Thyroid gland (tissue), 4 donors: ENCODE results near the gene PARD3B. TPM values are rescaled to one million over a fixed set of nuclear protein-coding genes. Genes with fewer than 3 reads are reported as not detected.
A peak's percentile ranks its signal among the peaks of the same experiment; 100 is the strongest.

Experiments
- DNase-seq, 2 donors: peaks; one replicate each; pipeline ENCODE4 v3.0.0-alpha.2; 2019
- H3K27ac ChIP-seq, 3 donors: fragments of 200-600 bp; sonication (generic); 1 replicate in 2 of 3; 2 replicates in 1 of 3; pipeline ENCODE4 v1.5.1; 2016 to 2019; ENCODE audit warnings: mild to moderate bottlenecking in 1 of 3, moderate library complexity in 1 of 3
- H3K27me3 ChIP-seq: fragments of 200-600 bp; sonication (generic); one replicate; pipeline ENCODE4 v1.5.1; 2019
- H3K36me3 ChIP-seq, 2 donors: fragments of 200-600 bp; sonication (generic); one replicate each; pipeline ENCODE4 v1.5.1; 2016 to 2019
- H3K4me1 ChIP-seq, 2 donors: fragments of 200-600 bp; sonication (generic); one replicate each; pipeline ENCODE4 v1.5.1; 2017 to 2019
- H3K4me3 ChIP-seq, 3 donors: fragments of 200-600 bp; sonication (generic); replicated peaks in 1 of 3; 1 replicate in 2 of 3; 2 replicates in 1 of 3; pipeline ENCODE4 v1.5.1; 2016; ENCODE audit warnings: mild to moderate bottlenecking in 1 of 3
- H3K9me3 ChIP-seq: fragments of 200-600 bp; sonication (generic); one replicate; pipeline ENCODE4 v1.5.1; 2017
- CTCF ChIP-seq, 6 experiments: fragments of 200-600 bp in 3 of 6; fragments of 450-650 bp in 3 of 6; sonication (generic) in 3 of 6; IDR thresholded peaks; one replicate each; pipeline ENCODE4 v1.5.1; 2016 to 2019; ENCODE audit warnings: antibody characterized with exemption in 6 of 6, mild to moderate bottlenecking in 2 of 6, inconsistent platforms in 1 of 6, moderate library complexity in 1 of 6
- POLR2A ChIP-seq, 2 donors: fragments of 450-650 bp; IDR thresholded peaks; one replicate each; pipeline ENCODE4 v1.6.1; 2017; ENCODE audit warnings: antibody characterized with exemption in 2 of 2, mild to moderate bottlenecking in 2 of 2, moderate library complexity in 1 of 2
- WGBS, 2 donors: methylation state at CpG; one replicate each; pipeline ENCODE4 v1.1.5; 2017; 5-methylcytosine and 5-hydroxymethylcytosine counted together
- intact Hi-C: fragments of 100-400 bp; cut with DNase I; formaldehyde crosslinking; loops from one replicate; pipeline ENCODE4 v1.15.1; 2023
- total RNA-seq, 4 donors: library from RNA; depleted of rRNA; stranded (reverse); fragments of >200 nt; gene quantifications; one replicate each; pipeline ENCODE4 v1.2.3, GENCODE V29; 2016

The PARD3B gene
- total RNA-seq, 4 donors from 2014 or later, result 27.0 to 43.4 (median 34.6) TPM

- H3K4me1 ChIP-seq, result no peaks in the 10 kb centered on the region
- no peaks in the 10 kb centered on the region for H3K27me3 ChIP-seq
- H3K27ac ChIP-seq, result no peak overlapping the region
- intact Hi-C loops, result no loop called here
- H3K36me3 ChIP-seq, result no peaks in the 10 kb centered on the region
- DNase-seq, result no peak
- WGBS, 2 donors, result 77% methylated on average over 6 of the region's 6 CpGs
- TF ChIP-seq CTCF (IDR thresholded peaks at IDR 0.05) (no peak), POLR2A (IDR thresholded peaks at IDR 0.05) (no peak)
- H3K9me3 ChIP-seq, result no peaks in the 10 kb centered on the region
- no peak overlapping the region for H3K4me3 ChIP-seq
These were observed 315.0 kb downstream of the PARD3B start for GRCh38 chr2:204860274-204860673.

- DNase-seq, result no peak
- intact Hi-C loops, result no loop called here
- whole genome bisulfite sequencing, 2 donors, result 95 to 98% methylated on average over 7 of the region's 7 CpGs
These were observed 317.5 kb downstream of the PARD3B start for GRCh38 chr2:204862809-204863208.

GRCh38 chr2:204863336-204863735, 318.1 kb downstream of the PARD3B start:
- Histone ChIP-seq H3K36me3 (no peaks in the 10 kb centered on the region), H3K4me3 (no peak overlapping the region), H3K27me3 (no peaks in the 10 kb centered on the region), H3K27ac (no peak overlapping the region), H3K9me3 (no peaks in the 10 kb centered on the region), H3K4me1 (no peaks in the 10 kb centered on the region)
- WGBS, 2 donors, result 96 to 98% methylated on average over 4 of the region's 4 CpGs
- no peak for DNase-seq
- intact Hi-C loops, result no loop called here
- TF ChIP-seq POLR2A (IDR thresholded peaks at IDR 0.05) (no peak), CTCF (IDR thresholded peaks at IDR 0.05) (no peak)

More at GRCh38 chr2:204862809-204863208, 317.5 kb downstream of the PARD3B start:
- H3K4me1 ChIP-seq, result no peaks in the 10 kb centered on the region
- no peaks in the 10 kb centered on the region for H3K36me3 ChIP-seq
- no peak overlapping the region for H3K4me3 ChIP-seq
- no peaks in the 10 kb centered on the region for H3K9me3 ChIP-seq
- no peak overlapping the region for H3K27ac ChIP-seq
- no peaks in the 10 kb centered on the region for H3K27me3 ChIP-seq
- TF ChIP-seq POLR2A (IDR thresholded peaks at IDR 0.05) (no peak), CTCF (IDR thresholded peaks at IDR 0.05) (no peak)

GRCh38 chr2:204869132-204869823, 324.0 kb downstream of the PARD3B start:
- Histone ChIP-seq H3K27ac (peak overlapping the region in 1 of 3 donors; percentile 5), H3K4me1 (peaks cover 12 to 17% of the 10 kb centered on the region in 2 donors), H3K4me3 (no peak overlapping the region), H3K36me3 (no peaks in the 10 kb centered on the region), H3K27me3 (no peaks in the 10 kb centered on the region), H3K9me3 (no peaks in the 10 kb centered on the region)
- intact Hi-C loops, result no loop called here
- WGBS, 2 donors, result 25 to 38% methylated on average over 3 of the region's 3 CpGs
- no peak for TF ChIP-seq CTCF (IDR thresholded peaks at IDR 0.05)
- DNase-seq, result peak in 1 of 2 donors; percentile 2

- no peak overlapping the region for H3K4me3 ChIP-seq
These were observed 324.8 kb downstream of the PARD3B start for GRCh38 chr2:204870053-204870452.

More at GRCh38 chr2:204870053-204870452, 324.8 kb downstream of the PARD3B start:
- H3K36me3 ChIP-seq, result no peaks in the 10 kb centered on the region
- WGBS, 2 donors, result 82 to 90% methylated on average over 2 of the region's 2 CpGs
- intact Hi-C loops, result no loop called here
- no peaks in the 10 kb centered on the region for H3K27me3 ChIP-seq
- H3K27ac ChIP-seq, result no peak overlapping the region
- TF ChIP-seq CTCF (IDR thresholded peaks at IDR 0.05) (no peak), POLR2A (IDR thresholded peaks at IDR 0.05) (no peak)
- peaks cover 12 to 17% of the 10 kb centered on the region in 2 donors for H3K4me1 ChIP-seq
- no peaks in the 10 kb centered on the region for H3K9me3 ChIP-seq
- DNase-seq, result no peak
